Body of pancreas (tissue), 4 donors: ENCODE measurements around the gene SNAPC5.

ENCODE experiments used
- POLR2A ChIP-seq, 3 donors: fragments of 450-650 bp; IDR thresholded peaks; one replicate each; pipeline ENCODE4 v1.6.1; 2016; ENCODE audit warnings: antibody characterized with exemption in 3 of 3, mild to moderate bottlenecking in 2 of 3
- TF ChIP-seq, protein P1 (sequence below), 7 experiments: fragments of 450-650 bp in 4 of 7; fragments of 200-600 bp in 3 of 7; sonication (generic) in 3 of 7; IDR thresholded peaks; one replicate each; pipeline ENCODE4 v1.5.1; 2016 to 2019; ENCODE audit warnings: antibody characterized with exemption in 7 of 7

- TF ChIP-seq, protein P1, sequence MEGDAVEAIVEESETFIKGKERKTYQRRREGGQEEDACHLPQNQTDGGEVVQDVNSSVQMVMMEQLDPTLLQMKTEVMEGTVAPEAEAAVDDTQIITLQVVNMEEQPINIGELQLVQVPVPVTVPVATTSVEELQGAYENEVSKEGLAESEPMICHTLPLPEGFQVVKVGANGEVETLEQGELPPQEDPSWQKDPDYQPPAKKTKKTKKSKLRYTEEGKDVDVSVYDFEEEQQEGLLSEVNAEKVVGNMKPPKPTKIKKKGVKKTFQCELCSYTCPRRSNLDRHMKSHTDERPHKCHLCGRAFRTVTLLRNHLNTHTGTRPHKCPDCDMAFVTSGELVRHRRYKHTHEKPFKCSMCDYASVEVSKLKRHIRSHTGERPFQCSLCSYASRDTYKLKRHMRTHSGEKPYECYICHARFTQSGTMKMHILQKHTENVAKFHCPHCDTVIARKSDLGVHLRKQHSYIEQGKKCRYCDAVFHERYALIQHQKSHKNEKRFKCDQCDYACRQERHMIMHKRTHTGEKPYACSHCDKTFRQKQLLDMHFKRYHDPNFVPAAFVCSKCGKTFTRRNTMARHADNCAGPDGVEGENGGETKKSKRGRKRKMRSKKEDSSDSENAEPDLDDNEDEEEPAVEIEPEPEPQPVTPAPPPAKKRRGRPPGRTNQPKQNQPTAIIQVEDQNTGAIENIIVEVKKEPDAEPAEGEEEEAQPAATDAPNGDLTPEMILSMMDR (IDR thresholded peaks at IDR 0.05): no peak
- TF ChIP-seq POLR2A (IDR thresholded peaks at IDR 0.05): no peak
Observed at GRCh38 chr15:66503780-66504562, 6.4 kb upstream of the SNAPC5 start.
